SU-DHL-6 (cell line): ENCODE results near the gene PIK3CA.

Experiments
- EZH2phosphoT487 ChIP-seq: fragments of 200-600 bp; sonication (generic), shearing (Covaris generic); conservative IDR thresholded peaks from 2 replicates; pipeline ENCODE4 v1.6.1; 2018; ENCODE audit warnings: mild to moderate bottlenecking, antibody characterized with exemption, low read length, moderate library complexity, mixed read lengths
- TF ChIP-seq, protein P1 (sequence below): fragments of 200-600 bp; sonication (generic); IDR thresholded peaks from one replicate; pipeline ENCODE4 v1.5.1; 2017; ENCODE audit warnings: antibody characterized with exemption, mild to moderate bottlenecking, low read length, moderate library complexity; ENCODE audit not compliant: insufficient read depth, poor library complexity, severe bottlenecking

DNA sequence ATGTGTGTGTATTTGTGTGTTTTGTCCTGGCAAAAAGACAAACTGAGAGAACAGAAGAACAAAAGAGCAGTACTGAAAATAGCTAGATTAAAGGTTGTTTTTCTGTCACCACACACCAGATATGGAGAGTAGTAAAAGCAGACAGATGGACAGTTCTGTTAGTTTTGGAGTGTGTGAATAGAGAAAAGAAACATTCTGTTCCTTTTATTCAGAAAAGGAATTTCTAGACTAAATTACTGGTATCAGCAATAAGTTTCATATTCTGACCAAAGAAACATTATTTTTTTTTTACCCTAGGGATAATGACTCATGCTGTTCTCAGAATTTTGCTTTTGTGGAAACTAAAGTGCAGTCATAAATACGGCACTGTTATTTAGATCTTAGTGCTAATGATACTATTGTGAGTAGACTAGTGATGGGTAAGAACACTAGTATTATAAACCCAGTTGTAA, 32.9 kb downstream of the PIK3CA start:
- TF ChIP-seq, protein P1, sequence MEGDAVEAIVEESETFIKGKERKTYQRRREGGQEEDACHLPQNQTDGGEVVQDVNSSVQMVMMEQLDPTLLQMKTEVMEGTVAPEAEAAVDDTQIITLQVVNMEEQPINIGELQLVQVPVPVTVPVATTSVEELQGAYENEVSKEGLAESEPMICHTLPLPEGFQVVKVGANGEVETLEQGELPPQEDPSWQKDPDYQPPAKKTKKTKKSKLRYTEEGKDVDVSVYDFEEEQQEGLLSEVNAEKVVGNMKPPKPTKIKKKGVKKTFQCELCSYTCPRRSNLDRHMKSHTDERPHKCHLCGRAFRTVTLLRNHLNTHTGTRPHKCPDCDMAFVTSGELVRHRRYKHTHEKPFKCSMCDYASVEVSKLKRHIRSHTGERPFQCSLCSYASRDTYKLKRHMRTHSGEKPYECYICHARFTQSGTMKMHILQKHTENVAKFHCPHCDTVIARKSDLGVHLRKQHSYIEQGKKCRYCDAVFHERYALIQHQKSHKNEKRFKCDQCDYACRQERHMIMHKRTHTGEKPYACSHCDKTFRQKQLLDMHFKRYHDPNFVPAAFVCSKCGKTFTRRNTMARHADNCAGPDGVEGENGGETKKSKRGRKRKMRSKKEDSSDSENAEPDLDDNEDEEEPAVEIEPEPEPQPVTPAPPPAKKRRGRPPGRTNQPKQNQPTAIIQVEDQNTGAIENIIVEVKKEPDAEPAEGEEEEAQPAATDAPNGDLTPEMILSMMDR: no peak
- no peak for TF ChIP-seq EZH2phosphoT487
